ENCODE data around the gene KRTAP19-2. TPM values are rescaled to one million over a fixed set of nuclear protein-coding genes. Genes with fewer than 3 reads are reported as not detected.

The KRTAP19-2 gene
- total RNA-seq, 2 experiments from 2014 or later: not detected

GRCh38 chr21:30468900-30469714, 18.1 kb downstream of the KRTAP19-2 start:
- ChIA-PET CTCF (no interaction called here), POLR2A (no interaction called here)
- Mint-ChIP-seq H3K27ac (no peak overlapping the region), H3K27me3 (peaks cover 1% of the 10 kb centered on the region), H3K9me3 (no peaks in the 10 kb centered on the region), H3K36me3 (no peaks in the 10 kb centered on the region), H3K4me1 (ENCODE audit: low read depth) (no peaks in the 10 kb centered on the region), H3K4me3 (no peak overlapping the region)
- intact Hi-C loops (cut with micrococcal nuclease): no loop called here
- DNase-seq: no peak

GRCh38 chr21:30463713-30464112, 23.5 kb downstream of the KRTAP19-2 start:
- no peak overlapping the region for H3K4me3 Mint-ChIP-seq
- CTCF ChIA-PET: no interaction called here
- POLR2A ChIA-PET: no interaction called here
- no peaks in the 10 kb centered on the region for H3K36me3 Mint-ChIP-seq
- H3K4me1 Mint-ChIP-seq (ENCODE audit: low read depth): no peaks in the 10 kb centered on the region
- no peaks in the 10 kb centered on the region for H3K27me3 Mint-ChIP-seq
- H3K27ac Mint-ChIP-seq: no peak overlapping the region
- intact Hi-C loops (cut with micrococcal nuclease): no loop called here
- H3K9me3 Mint-ChIP-seq: peaks cover 2% of the 10 kb centered on the region
- no peak for DNase-seq

GRCh38 chr21:30448514-30448913, 38.7 kb downstream of the KRTAP19-2 start:
- Mint-ChIP-seq H3K9me3 (no peaks in the 10 kb centered on the region), H3K4me3 (no peak overlapping the region), H3K4me1 (ENCODE audit: low read depth) (no peaks in the 10 kb centered on the region), H3K27ac (no peak overlapping the region), H3K27me3 (peaks cover 2% of the 10 kb centered on the region), H3K36me3 (no peaks in the 10 kb centered on the region)
- CTCF ChIA-PET: interaction anchor here (1.6 kb wide), 1 partner anchor 15 kb away, joined by 4 read pairs; no protein-coding TSS in a partner anchor
- POLR2A ChIA-PET: no interaction called here
- DNase-seq: no peak
- intact Hi-C loops (cut with micrococcal nuclease): no loop called here

- intact Hi-C loops (cut with micrococcal nuclease): no loop called here
- H3K27me3 Mint-ChIP-seq: peaks cover 2% of the 10 kb centered on the region
- no peak overlapping the region for H3K27ac Mint-ChIP-seq
- no peaks in the 10 kb centered on the region for H3K9me3 Mint-ChIP-seq
- H3K4me1 Mint-ChIP-seq (ENCODE audit: low read depth): no peaks in the 10 kb centered on the region
- H3K36me3 Mint-ChIP-seq: no peaks in the 10 kb centered on the region
- CTCF ChIA-PET: no interaction called here
- no peak for DNase-seq
- H3K4me3 Mint-ChIP-seq: no peak overlapping the region
- POLR2A ChIA-PET: no interaction called here
Measured at GRCh38 chr21:30447056-30447455, 40.2 kb downstream of the KRTAP19-2 start.

GRCh38 chr21:30444204-30444603, 43.0 kb downstream of the KRTAP19-2 start:
- CTCF ChIA-PET: no interaction called here
- no peaks in the 10 kb centered on the region for H3K36me3 Mint-ChIP-seq
- H3K9me3 Mint-ChIP-seq: no peaks in the 10 kb centered on the region
- no peak overlapping the region for H3K4me3 Mint-ChIP-seq
- DNase-seq: no peak
- peaks cover 2% of the 10 kb centered on the region for H3K27me3 Mint-ChIP-seq
- POLR2A ChIA-PET: no interaction called here
- H3K4me1 Mint-ChIP-seq (ENCODE audit: low read depth): no peaks in the 10 kb centered on the region
- H3K27ac Mint-ChIP-seq: no peak overlapping the region
- intact Hi-C loops (cut with micrococcal nuclease): no loop called here

- ChIA-PET CTCF (no interaction called here), POLR2A (no interaction called here)
- H3K27ac Mint-ChIP-seq: no peak overlapping the region
- no peak overlapping the region for H3K4me3 Mint-ChIP-seq
- intact Hi-C loops (cut with micrococcal nuclease): no loop called here
- no peak for DNase-seq
- no peaks in the 10 kb centered on the region for H3K36me3 Mint-ChIP-seq
- no peaks in the 10 kb centered on the region for H3K9me3 Mint-ChIP-seq
- H3K27me3 Mint-ChIP-seq: peaks cover 2% of the 10 kb centered on the region
- H3K4me1 Mint-ChIP-seq (ENCODE audit: low read depth): no peaks in the 10 kb centered on the region
Measured at GRCh38 chr21:30443226-30443625, 44.0 kb downstream of the KRTAP19-2 start.

GRCh38 chr21:30439975-30440374, 47.3 kb downstream of the KRTAP19-2 start, which contains the start of gene KRTAP15-1:
Gene KRTAP15-1 (plus strand): TSS chr21:30440275. CDS start chr21:30440328, 53 bp downstream.
- DNase-seq: no peak
- ChIA-PET CTCF (no interaction called here), POLR2A (no interaction called here)
- Mint-ChIP-seq H3K36me3 (no peaks in the 10 kb centered on the region), H3K4me1 (ENCODE audit: low read depth) (no peaks in the 10 kb centered on the region), H3K9me3 (no peaks in the 10 kb centered on the region), H3K27ac (no peak within 1 kb of the TSS), H3K4me3 (no peak within 1 kb of the TSS), H3K27me3 (no peaks in the 10 kb centered on the region)
- intact Hi-C loops (cut with micrococcal nuclease): no loop called here

Other genes with a start within 250 kb of the KRTAP19-2 start
- gene KRTAP24-1, start 204.5 kb downstream of the KRTAP19-2 start, total RNA-seq: not detected
- not detected for gene KRTAP25-1, start 197.9 kb downstream of the KRTAP19-2 start, total RNA-seq
- not detected for gene KRTAP26-1, start 167.1 kb downstream of the KRTAP19-2 start, total RNA-seq
- gene KRTAP27-1, start 149.7 kb downstream of the KRTAP19-2 start, total RNA-seq: not detected
- gene KRTAP23-1, start 138.8 kb downstream of the KRTAP19-2 start, total RNA-seq: not detected
- not detected for gene KRTAP13-2, start 115.2 kb downstream of the KRTAP19-2 start, total RNA-seq
- gene KRTAP13-1, start 91.4 kb downstream of the KRTAP19-2 start, total RNA-seq: not detected
- gene KRTAP13-3, start 61.5 kb downstream of the KRTAP19-2 start, total RNA-seq: not detected
- gene KRTAP13-4, start 57.2 kb downstream of the KRTAP19-2 start, total RNA-seq: not detected
- not detected for gene KRTAP15-1, start 47.2 kb downstream of the KRTAP19-2 start, total RNA-seq
- not detected for gene KRTAP19-1, start 7.1 kb downstream of the KRTAP19-2 start, total RNA-seq
- not detected for gene KRTAP19-3, start 4.6 kb upstream of the KRTAP19-2 start, total RNA-seq
- gene KRTAP19-4, start 9.7 kb upstream of the KRTAP19-2 start, total RNA-seq: not detected
- gene KRTAP19-5, start 14.7 kb upstream of the KRTAP19-2 start, total RNA-seq: not detected
- gene KRTAP19-6, start 54.4 kb upstream of the KRTAP19-2 start, total RNA-seq: not detected
- not detected for gene KRTAP19-7, start 73.9 kb upstream of the KRTAP19-2 start, total RNA-seq
- gene KRTAP22-2, start 103.0 kb upstream of the KRTAP19-2 start, total RNA-seq: not detected
- gene KRTAP6-3, start 105.0 kb upstream of the KRTAP19-2 start, total RNA-seq: not detected
- not detected for gene KRTAP6-2, start 111.5 kb upstream of the KRTAP19-2 start, total RNA-seq
- not detected for gene KRTAP22-1, start 113.7 kb upstream of the KRTAP19-2 start, total RNA-seq
- gene KRTAP6-1, start 126.5 kb upstream of the KRTAP19-2 start, total RNA-seq: not detected
- not detected for gene KRTAP20-1, start 129.0 kb upstream of the KRTAP19-2 start, total RNA-seq
- gene KRTAP20-4, start 133.2 kb upstream of the KRTAP19-2 start, total RNA-seq: not detected
- not detected for gene KRTAP20-2, start 147.8 kb upstream of the KRTAP19-2 start, total RNA-seq
- gene KRTAP20-3, start 155.4 kb upstream of the KRTAP19-2 start, total RNA-seq: not detected
- not detected for gene KRTAP21-3, start 231.3 kb upstream of the KRTAP19-2 start, total RNA-seq

All from activated CD4-positive, alpha-beta memory T cell treated with anti-CD3 and anti-CD28 coated beads for 36 hours (primary cell).